ENCODE results near the gene KREMEN1.

KREMEN1 gene

DNA sequence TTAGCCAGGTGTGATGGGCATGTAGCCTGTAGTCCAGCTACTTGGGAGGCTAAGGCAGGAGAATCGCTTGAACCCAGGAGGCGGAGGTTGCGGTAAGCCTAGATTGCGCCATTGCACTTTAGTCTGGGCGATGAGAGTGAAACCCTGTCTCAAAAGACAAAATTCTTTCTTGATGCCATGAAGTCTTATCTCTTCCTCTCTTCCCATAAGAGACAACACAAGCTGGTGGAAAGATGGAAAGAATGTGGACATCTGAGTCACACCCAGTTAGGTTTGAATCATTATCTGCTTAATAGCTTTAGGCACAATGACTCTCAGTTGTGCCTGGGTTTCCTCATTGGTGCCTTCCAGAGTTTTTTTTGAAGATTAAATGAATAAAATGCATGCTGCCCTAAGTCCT is 35.3 kb downstream of the KREMEN1 start:
- no peak for FAIRE-seq

DNA sequence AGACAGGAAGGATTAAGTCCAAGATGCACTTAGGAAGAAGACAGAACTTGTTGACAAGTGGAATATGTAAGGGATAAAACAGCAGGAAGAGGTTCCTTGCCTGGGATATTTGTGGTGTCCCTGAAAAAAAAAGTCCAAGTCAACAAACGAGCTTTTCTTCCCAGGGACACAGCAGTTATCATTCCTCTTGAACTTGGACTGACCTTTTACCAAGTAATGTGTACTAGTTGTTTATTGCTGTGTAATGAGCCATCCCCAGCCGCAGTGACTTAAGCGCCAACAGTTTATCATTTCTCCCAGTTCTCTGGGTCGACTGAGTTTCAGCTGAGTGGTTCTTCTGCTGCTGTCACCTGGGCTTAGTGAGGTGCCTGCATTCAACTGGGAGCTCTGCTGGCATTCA is 37.0 kb downstream of the KREMEN1 start:
- FAIRE-seq: no peak

DNA sequence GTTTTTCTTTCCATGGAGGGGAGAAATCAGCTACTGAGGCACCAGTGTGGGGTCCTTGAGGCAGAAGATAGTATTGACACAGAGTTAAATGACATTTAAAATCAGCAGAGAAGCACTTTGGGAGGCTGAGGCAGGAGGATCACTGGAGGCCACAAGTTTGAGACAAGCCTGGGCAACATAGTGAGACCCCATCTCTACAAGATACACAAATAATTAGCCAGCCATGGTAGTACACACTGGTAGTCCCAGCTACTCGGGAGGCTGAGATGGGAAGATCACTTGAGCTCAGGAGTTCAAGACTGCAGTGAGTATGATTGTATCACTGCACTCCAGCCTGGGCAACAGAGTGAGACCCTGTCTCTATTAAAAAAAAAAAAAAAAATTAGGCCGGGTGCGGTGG is 38.1 kb downstream of the KREMEN1 start:
- no peak for FAIRE-seq

DNA sequence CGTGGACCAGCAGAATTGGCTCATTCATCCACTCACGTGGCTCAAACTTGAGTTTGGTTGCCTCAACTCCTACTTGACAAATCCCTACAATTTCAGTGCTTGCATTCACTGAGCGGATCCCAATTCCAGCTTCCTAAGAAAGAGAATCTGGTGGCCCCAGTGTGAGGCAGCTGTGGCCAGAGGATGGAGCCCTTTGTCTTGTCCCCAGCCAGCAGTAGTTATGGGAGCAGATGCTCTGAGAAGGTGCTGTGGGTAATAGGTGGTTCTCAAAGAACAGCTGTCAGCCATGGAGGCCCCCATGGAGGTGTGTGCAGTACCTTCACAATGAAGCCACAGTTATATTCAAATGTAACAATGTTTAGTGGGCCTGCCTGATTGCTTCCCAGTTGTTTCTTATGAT is 39.3 kb downstream of the KREMEN1 start:
- no peak for FAIRE-seq

DNA sequence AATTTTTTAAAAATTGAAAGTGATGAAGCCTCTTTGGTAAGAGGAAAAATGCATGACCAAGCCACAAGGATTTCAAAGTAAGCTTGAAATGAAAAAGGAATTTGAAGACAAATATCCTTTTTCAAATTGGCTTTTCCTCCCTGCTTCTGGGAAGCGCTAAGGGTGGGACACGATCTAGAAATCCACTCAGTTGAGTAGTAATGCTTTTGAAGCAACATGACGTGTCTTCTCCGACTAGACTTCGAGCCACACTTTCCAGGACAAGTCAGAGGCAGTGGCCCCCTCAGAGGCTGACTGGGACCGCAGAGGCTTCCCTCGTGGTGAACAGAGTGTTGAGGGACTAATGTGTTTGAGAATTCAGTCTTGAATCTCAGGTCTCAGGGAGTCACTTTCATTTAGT is 39.8 kb downstream of the KREMEN1 start:
- FAIRE-seq: no peak

DNA sequence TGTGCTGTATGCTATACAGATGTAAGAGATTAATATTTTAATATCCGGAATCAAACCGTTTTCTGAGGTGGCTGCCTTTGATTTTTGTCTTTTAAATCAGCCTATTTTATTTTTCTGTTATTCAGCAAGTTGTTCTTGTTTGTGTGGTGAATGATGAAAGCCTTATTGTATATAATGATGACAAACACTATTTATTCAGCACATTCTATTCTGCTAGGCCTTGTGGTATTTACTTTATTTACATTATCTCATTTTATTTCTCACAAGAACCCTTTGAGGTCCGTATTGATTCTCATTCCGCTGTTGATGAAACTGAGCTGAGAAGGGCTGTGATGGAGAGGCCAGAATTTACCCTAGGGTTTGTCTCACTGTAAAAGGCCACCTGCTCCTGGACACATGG is 40.5 kb downstream of the KREMEN1 start:
- FAIRE-seq: no peak

DNA sequence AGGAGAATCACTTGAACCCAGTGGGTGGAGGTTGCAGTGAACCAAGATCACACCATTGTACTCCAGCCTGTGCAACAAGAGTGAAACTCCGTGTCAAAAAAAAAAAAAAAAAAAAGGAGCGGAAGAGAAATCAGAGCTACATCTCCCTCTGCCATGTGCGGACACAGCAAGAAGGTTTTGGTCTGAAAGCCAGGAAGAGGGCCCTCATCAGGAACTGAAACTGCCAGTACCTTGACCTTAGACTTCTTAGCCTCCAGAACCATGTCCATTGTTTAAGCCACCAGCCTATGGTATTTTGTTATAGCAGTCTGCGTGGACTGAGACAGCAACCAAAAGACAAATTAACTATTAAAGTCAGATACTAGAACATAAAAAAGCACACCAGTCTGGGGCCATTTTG is 41.6 kb downstream of the KREMEN1 start:
- no peak for FAIRE-seq

DNA sequence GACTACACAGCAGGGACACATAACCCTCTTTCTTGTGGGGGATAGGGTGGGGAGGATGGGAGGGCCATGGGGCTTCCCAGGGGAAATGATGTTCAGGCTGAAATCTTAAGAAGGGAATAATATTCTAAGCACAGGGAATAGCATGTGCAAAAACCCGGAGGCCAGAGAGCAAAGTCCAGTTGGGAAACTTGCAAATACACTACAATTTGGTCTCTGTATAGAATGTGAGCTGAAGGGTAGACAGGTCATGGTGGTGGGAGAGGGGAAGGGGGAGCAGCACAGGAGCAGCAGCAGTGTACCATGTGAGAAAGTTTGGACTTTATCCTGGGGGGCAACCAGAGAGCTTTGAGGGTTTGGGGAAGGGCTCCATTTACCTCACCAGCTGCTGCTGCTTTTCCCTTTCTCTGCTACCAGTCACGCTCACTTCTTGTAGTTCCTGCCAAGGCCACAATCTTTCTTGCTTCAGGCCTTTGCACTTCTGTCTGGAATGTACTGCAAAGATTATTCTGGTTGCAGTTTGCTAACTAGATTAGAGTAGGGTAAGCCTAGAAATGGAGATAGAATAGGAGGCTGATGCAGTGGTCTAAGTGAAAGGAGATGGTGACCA is 43.0 kb downstream of the KREMEN1 start:
- no peak for FAIRE-seq

DNA sequence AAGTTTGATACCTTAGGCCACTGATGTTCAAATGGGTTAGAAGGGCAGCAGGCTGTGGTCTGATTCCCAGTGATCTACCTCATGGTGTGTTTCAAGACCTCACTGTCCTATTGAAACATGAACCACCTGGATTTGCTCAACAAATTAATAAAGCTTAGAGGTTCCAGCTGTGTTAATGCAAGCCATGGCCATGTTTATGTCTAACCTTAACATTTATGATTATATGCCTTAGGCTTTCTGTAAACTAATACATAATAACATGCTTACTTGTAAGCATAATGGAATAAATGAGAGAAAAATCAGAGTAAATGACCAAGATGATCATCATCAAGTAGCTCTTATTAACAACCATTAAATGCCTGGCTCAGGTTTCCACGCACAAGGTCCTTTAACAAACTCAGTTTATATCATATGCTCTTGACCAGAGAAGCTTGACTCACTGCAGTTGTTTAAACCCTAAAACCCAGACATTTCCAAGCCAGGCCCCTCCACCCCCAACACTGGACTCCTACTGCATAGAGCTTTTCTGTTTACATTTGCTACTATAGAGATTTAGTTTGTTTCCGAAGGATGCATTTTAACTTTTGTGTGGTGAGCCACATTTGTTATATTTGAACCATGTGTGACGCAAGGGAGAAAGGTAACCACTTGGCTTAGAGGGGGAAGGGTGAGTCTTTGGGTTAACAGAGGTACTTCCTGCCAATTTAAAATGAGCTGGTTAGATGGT is 43.7 kb downstream of the KREMEN1 start:
- no peak for FAIRE-seq

DNA sequence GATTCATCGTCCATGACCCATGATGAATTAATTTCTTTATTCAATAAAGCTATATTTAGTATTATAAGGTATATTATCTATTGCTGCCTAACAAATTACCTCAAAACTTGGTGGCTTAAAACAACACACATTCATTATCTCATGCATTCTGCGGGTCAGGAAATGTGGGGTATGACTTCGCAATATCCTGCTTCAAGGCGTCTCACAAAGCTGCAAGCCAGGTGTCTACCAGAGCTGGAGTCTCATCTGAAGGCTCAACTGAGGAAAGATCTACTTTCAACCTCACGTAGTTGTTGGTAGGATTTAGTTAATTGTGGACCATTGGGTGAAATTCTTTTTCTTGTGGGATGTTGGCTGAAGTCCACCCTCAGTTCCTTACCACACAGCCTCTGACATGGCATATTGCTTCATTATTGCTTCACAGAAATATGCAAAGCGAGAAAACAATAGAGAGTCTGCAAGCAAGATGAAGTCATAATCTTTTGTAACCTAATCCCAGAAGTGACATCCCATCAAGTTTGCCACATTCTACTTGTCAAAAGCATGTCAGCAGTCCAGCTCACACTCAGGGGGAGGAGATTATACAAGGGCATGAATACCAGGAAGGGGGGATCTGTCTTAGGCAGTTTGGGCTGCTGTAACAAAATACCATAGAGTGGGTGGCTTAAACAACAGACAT is 45.1 kb downstream of the KREMEN1 start:
- FAIRE-seq: no peak

DNA sequence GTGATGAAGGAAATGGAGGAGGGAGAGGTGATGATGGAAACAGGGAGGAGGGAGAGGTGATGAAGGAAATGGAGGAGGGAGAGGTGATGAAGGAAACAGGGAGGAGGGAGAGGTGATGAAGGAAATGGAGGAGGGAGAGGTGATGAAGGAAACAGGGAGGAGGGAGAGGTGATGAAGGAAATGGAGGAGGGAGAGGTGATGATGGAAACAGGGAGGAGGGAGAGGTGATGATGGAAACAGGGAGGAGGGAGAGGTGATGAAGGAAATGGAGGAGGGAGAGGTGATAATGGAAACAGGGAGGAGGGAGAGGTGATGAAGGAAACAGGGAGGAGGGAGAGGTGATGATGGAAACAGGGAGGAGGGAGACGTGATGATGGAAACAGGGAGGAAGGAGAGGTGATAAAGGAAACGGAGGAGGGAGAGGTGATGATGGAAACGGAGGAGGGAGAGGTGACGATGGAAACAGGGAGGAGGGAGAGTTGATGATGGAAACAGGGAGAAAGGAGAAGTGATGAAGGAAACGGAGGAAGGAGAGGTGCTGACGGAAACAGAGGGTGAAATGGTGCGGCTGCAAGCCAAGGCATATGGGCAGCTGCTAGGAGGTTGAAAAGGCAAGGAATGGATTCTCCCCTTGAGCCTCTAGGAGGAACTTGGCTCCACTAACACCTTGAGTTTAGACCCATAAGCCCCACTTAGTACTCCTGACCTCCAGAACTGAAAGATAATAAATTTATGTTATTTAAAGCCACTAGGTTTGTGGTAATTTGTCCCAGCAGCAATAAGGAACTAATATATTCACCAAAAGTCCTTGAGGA is 47.5 kb downstream of the KREMEN1 start:
- peak; percentile 49 for FAIRE-seq

DNA sequence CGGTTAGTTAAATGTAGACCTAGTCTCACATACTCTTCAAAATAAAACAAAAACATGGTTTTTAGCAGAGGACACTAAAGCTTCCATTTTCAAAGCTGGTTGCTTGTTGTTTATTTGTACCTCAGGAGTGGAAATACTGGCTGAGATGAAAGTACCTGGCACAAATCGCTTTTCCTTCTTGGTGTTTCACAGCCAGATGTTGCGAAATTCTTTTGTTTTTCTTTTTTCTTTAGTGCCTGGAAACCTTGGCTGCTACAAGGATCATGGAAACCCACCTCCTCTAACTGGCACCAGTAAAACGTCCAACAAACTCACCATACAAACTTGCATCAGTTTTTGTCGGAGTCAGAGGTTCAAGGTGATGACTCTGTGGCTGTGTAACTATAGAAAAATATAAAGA is 48.3 kb downstream of the KREMEN1 start:
- FAIRE-seq: no peak

DNA sequence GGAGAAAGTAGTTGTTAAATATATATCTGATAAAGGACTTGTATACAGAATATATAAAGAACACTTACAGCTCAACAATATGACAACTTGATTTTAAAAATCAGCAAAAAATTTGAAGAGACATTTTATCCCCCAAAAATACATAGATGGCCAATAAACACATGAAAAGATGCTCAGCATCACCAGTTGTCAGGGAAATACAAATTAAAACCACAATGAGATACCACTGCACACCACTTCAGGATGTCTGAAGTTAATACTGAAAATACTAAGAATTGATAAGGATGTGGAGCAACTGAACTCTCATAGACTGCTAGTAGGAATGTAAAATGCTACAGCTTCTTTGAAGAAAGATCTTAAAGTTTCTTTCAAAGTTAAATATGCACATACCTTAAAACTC is 49.2 kb downstream of the KREMEN1 start:
- no peak for FAIRE-seq

DNA sequence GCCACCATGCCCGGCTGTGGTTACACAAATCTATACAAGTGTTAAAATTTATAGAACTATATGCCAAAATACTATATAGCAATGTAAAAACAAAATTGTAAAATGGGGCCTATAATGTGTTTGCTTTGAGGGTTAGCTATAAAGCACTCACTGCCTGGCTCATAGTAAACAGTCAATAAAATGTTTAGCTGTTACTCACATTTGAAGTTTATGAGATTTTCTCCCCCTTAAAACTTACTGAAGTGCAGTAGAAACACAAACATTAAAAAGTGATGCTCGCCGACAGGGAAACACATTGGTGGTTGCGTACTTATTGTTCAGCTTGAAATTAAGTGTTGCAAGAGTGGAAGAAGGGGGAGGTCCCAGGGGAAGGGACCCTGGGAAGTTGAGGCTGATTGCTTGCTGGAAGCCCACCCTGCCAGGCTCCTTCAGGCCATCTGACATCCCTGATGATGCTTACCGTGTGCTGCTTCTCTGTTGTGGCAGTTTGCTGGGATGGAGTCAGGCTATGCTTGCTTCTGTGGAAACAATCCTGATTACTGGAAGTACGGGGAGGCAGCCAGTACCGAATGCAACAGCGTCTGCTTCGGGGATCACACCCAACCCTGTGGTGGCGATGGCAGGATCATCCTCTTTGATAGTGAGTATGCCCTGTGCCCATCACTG is 52.1 kb downstream of the KREMEN1 start:
- FAIRE-seq: no peak

DNA sequence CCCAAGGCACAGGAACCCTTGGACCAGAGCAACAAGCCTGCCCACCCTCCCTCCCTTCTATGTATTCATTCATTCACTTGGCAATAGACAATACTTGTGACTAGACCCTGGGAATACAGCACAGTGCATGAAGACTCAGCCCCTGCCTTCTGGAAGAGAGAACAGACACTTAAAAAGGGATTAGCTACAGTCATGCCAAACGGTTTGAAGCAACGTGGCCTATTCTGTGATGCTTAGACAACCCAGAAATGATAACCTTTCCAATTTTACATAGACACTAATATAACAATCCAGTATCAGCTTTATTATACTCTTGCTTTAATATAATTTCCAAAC is 52.6 kb downstream of the KREMEN1 start:
- no peak for FAIRE-seq

DNA sequence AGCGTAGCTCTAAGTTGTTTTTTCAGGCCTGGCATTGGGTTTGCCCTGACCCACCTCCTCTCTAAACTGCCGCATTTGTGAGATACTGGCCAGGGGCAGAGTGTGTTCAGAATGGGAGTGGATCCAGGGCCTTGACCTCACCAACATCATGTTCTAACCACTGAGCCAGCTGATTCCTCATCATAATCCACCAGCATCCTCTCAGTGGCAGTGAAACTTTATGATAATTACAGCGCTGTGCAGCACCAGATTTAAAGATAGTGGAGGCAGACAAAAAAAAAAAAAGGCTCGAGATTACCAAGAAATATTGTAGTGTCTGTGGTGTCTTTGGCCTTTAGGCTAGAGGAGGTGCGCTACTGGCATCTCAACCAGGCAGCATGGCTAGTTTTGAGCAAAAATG is 53.0 kb downstream of the KREMEN1 start:
- no peak for FAIRE-seq

DNA sequence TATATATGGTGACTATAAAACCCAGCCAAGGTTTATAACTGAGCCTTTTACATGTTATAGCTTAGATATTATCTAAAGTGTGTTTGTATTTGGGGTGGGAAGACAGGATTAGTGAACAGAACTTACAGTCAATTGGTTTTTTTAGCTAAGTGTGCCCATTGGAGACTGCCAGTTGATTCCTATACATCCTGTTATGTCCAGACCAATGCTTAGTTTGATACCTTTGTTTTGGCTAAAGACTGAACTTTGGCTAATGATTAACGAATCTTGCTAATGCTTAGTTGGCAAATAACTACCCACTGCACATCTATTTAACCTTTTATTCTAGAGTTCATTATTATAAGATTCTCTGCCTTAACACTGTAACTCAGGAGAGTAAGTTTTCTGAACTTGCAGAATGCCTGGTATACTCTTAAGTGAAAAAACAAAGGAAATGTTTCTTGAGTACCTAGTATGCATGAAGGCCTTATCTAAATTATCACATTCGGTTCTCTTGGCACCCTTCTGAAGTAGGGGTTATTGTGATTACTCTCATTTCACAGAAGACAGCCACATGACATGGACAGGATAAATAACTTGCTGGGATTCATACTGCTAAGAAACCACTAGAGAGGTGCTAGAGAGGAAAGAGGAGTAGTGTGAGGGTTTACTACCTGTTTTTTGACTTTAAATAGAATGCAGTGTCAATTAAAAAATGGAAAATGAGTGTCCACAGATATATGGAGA is 54.0 kb downstream of the KREMEN1 start:
- FAIRE-seq: no peak

DNA sequence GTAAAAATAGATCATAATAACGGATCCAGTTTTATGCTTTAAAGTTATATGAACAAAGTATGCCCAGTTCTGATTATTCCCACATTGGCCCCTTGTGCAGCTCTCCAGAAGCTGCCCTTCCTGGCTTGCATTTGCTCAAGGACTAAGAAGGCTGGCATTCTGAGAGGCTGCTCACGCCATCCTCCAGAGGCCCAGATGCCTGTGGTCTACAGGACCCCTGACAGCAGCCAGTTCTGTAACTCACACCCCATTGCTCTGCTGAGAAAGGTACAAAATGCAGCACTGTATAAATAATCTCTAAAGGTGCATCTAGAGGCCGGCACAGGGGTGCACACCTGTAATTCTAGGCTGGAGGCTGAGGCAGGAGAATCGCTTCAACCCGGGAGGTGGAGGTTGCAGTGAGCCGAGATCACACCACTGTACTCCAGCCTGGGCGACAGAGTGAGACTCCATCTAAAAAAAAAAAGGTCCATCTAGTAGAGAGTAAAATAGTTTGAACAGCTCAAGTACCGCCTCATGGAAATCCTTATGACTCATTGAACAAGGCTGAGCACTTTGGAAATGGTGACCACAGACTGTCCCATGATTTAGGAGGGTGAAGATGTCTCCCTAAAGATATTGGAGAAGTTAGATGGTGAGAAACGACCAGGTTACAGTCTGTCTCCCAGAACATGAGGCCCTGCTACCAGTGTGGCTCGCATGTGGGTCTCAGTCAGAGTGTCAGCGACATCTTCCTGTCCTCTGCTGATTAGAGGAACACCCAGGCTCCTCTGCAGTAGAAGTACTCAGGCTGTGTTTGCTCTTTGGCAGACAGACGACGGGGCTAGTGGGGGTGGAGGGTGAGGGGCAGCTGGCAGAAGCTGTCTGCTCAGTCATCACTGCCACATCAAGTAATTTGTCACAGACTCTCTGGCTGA is 56.3 kb downstream of the KREMEN1 start:
- no peak for FAIRE-seq

DNA sequence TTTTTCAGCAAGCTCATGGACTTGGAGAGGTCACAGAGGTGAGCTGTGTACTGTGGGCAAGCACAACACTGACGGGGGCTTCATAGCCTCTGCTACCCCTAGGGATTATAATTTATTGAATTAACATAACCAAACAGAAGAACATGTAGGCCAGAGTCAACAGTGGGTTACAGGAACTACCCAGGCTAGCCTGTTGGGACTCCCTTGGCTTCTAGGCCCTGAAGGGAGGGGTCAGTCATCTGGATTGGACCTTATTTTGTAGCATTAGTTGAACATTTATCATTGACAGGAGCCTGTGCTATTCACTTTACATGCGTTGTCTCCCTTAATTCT is 56.9 kb downstream of the KREMEN1 start:
- no peak for FAIRE-seq

DNA sequence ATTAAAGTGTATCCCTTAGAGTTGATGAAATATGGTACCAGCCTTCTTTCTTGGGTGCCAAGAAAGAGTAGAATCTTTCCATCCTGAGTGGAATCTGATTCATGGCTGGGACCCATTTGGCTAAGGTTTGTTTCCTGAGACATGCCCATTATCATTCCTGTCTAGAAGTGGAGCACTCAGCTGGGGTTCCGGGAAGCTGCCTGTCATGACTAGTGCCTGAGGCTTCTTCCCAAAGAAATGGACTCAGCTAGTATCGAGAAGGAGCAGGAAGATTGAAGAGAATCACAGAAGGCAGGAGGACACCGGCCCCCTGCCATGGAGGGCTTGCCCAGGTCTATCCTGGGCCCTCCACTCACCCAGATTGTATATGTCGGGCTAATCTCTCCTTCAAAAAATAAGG is 57.6 kb downstream of the KREMEN1 start:
- FAIRE-seq: no peak

DNA sequence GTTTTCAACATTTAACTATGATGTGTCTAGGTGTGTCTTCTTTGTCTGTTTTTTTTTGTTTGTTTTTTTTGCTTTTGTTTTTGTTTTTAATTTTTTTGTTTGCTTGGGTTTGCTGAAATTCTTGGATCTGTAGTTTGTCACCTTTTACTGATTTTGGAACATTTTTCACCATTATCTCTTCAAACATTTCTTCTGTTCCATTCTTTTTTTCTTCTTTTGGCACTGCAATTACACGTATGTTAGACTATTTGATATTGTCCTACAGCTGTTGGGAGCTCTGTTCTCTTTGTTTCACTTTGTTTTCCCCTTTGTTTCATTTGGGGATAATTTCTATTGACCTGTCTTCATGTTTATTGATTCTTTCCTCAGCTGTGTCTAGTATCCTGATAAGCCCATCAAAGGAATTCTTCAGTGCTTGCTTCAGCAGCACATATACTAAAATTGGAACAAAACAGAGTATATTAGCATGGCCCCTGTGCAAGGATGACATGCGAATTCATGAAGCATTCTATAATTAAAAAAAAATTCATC is 60.8 kb downstream of the KREMEN1 start:
- no peak for FAIRE-seq
